H1 (cell line): ENCODE measurements around the gene RHOB. TPM values are rescaled to one million over a fixed set of nuclear protein-coding genes. Genes with fewer than 3 reads are reported as not detected.

Experiments used
- CTCF ChIA-PET: fragments of 300-600 bp; sonication (Branson Sonifier 250); formaldehyde crosslinking; loops from one replicate; lab custom pipeline; 2021; ENCODE audit not compliant: partially characterized antibody; lab: Charles Lee
- POLR2A ChIA-PET: fragments of 300-600 bp; sonication (Branson Sonifier 250); formaldehyde crosslinking; loops from one replicate; lab custom pipeline; 2021; ENCODE audit warnings: inconsistent platforms; ENCODE audit not compliant: partially characterized antibody; lab: Charles Lee
- DNase-seq, 2 experiments: peaks; one replicate each; pipeline versions ENCODE4 v3.0.0 to v3.0.0-alpha.2; 2010 to 2022; ENCODE audit warnings: low spot score in 2 of 2, low read depth in 1 of 2, mixed read lengths in 1 of 2
- FAIRE-seq: peaks from 2 replicates; lab custom pipeline; 2011; peaks lifted over from hg19 to GRCh38; lab: Jason Lieb, UNC
- H2AFZ ChIP-seq: 2 replicates; pipeline ENCODE4 v1.8.1; 2012; ENCODE audit warnings: low read length, inconsistent platforms
- H2AK5ac ChIP-seq: 2 replicates; pipeline ENCODE4 v1.6.1; 2013; ENCODE audit warnings: low read depth, low read length
- H2BK120ac ChIP-seq: replicated peaks from 2 replicates; pipeline ENCODE3; 2013; ENCODE audit warnings: low read depth, low read length, inconsistent platforms
- H2BK12ac ChIP-seq: 2 replicates; pipeline ENCODE4 v1.6.1; 2013; ENCODE audit warnings: low read depth, low read length
- H2BK15ac ChIP-seq: 2 replicates; pipeline ENCODE4 v1.6.1; 2013; ENCODE audit warnings: low read length
- H2BK20ac ChIP-seq: 2 replicates; pipeline ENCODE4 v1.6.1; 2013; ENCODE audit warnings: low read length
- H2BK5ac ChIP-seq: 2 replicates; pipeline ENCODE4 v1.6.1; 2013; ENCODE audit warnings: low read depth, low read length
- H3K14ac ChIP-seq: 2 replicates; pipeline ENCODE4 v1.6.1; 2013; ENCODE audit warnings: inconsistent platforms; ENCODE audit not compliant: insufficient read length
- H3K18ac ChIP-seq: 2 replicates; pipeline ENCODE4 v1.6.1; 2013; ENCODE audit warnings: low read length; ENCODE audit errors: extremely low read depth
- H3K23ac ChIP-seq: 2 replicates; pipeline ENCODE4 v1.6.1; 2013; ENCODE audit warnings: inconsistent platforms; ENCODE audit not compliant: insufficient read length
- H3K23me2 ChIP-seq: 2 replicates; pipeline ENCODE4 v1.6.1; 2013; ENCODE audit warnings: low read depth, low read length
- H3K27ac ChIP-seq: 2 replicates; pipeline ENCODE4 v1.6.1; 2011; ENCODE audit warnings: low read depth, low read length, inconsistent platforms
- H3K27me3 ChIP-seq, 4 experiments: replicated peaks in 1 of 4; 1 replicate in 1 of 4; 2 replicates in 3 of 4; pipeline versions ENCODE4 v1.6.1 to v1.8.1; 2011 to 2013; ENCODE audit warnings: low read length in 3 of 4, mild to moderate bottlenecking in 3 of 4, inconsistent platforms in 2 of 4, mixed read lengths in 2 of 4, moderate library complexity in 1 of 4; ENCODE audit not compliant: control insufficient read depth in 3 of 4, insufficient read depth in 3 of 4; ENCODE audit errors: extremely low read depth in 1 of 4
- H3K36me3 ChIP-seq, 4 experiments: 2 replicates each; pipeline versions ENCODE4 v1.6.1 to v1.8.1; 2011 to 2013; ENCODE audit warnings: mild to moderate bottlenecking in 4 of 4, low read length in 3 of 4, moderate library complexity in 2 of 4, control low read depth in 1 of 4, inconsistent platforms in 1 of 4; ENCODE audit not compliant: insufficient read depth in 4 of 4, control insufficient read depth in 2 of 4
- H3K4ac ChIP-seq: replicated peaks from 2 replicates; pipeline ENCODE3; 2013; ENCODE audit warnings: low read length, low read depth, mixed read lengths, inconsistent platforms; ENCODE audit not compliant: insufficient read length
- H3K4me1 ChIP-seq, 4 experiments: replicated peaks in 1 of 4; 1 replicate in 1 of 4; 2 replicates in 3 of 4; pipeline versions ENCODE4 v1.6.1 to v1.8.1; 2011 to 2013; ENCODE audit warnings: low read length in 3 of 4, inconsistent platforms in 2 of 4, mixed read lengths in 1 of 4; ENCODE audit not compliant: insufficient read depth in 4 of 4, control insufficient read depth in 3 of 4
- H3K4me2 ChIP-seq, 2 experiments: 2 replicates each; pipeline versions ENCODE4 v1.6.1 to v1.8.1; 2011 to 2013; ENCODE audit warnings: low read depth in 2 of 2, low read length in 2 of 2, control low read depth in 1 of 2, inconsistent platforms in 1 of 2, mild to moderate bottlenecking in 1 of 2; ENCODE audit not compliant: insufficient read depth in 1 of 2
- H3K4me3 ChIP-seq, 4 experiments: fragments of 200-600, 300-600 bp in 1 of 4; sonication (generic), shearing (Covaris generic), sonication (Bioruptor Twin) in 1 of 4; 2 replicates each; pipeline versions ENCODE4 v1.5.1 to v1.8.1; 2011 to 2016; ENCODE audit warnings: low read length in 4 of 4, low read depth in 3 of 4, control low read depth in 2 of 4, inconsistent platforms in 2 of 4, mild to moderate bottlenecking in 2 of 4, mixed read lengths in 1 of 4, moderate library complexity in 1 of 4; ENCODE audit not compliant: insufficient read depth in 2 of 4; ENCODE audit errors: extremely low read depth in 1 of 4
- H3K56ac ChIP-seq: replicated peaks from 2 replicates; pipeline ENCODE3; 2013; ENCODE audit warnings: low read depth, mild to moderate bottlenecking, mixed read lengths, low read length, inconsistent platforms; ENCODE audit not compliant: insufficient read length
- H3K79me1 ChIP-seq: 2 replicates; pipeline ENCODE4 v1.6.1; 2013; ENCODE audit warnings: low read depth, low read length, control low read depth
- H3K79me2 ChIP-seq, 2 experiments: 2 replicates each; pipeline versions ENCODE4 v1.6.1 to v1.8.1; 2012 to 2013; ENCODE audit warnings: low read length in 2 of 2, mild to moderate bottlenecking in 2 of 2, inconsistent platforms in 1 of 2; ENCODE audit not compliant: insufficient read depth in 2 of 2, control insufficient read depth in 1 of 2
- H3K9ac ChIP-seq, 4 experiments: replicated peaks in 1 of 4; 1 replicate in 1 of 4; 2 replicates in 3 of 4; pipeline versions ENCODE4 v1.6.1 to v1.8.1; 2011 to 2013; ENCODE audit warnings: low read depth in 3 of 4, low read length in 3 of 4, control low read depth in 2 of 4, mild to moderate bottlenecking in 2 of 4, moderate library complexity in 2 of 4, inconsistent platforms in 1 of 4; ENCODE audit errors: extremely low read depth in 1 of 4
- H3K9me3 ChIP-seq, 2 experiments: 2 replicates each; pipeline versions ENCODE4 v1.6.1 to v1.8.1; 2012 to 2013; ENCODE audit warnings: mild to moderate bottlenecking in 2 of 2, moderate library complexity in 2 of 2, control low read depth in 1 of 2, inconsistent platforms in 1 of 2, low read depth in 1 of 2, low read length in 1 of 2, mixed read lengths in 1 of 2; ENCODE audit not compliant: insufficient read depth in 2 of 2
- H4K20me1 ChIP-seq, 2 experiments: replicated peaks in 1 of 2; 2 replicates each; pipeline versions ENCODE3 to v1.8.1; 2011 to 2013; ENCODE audit warnings: inconsistent platforms in 2 of 2, low read length in 2 of 2, mild to moderate bottlenecking in 1 of 2; ENCODE audit not compliant: insufficient read depth in 2 of 2, control insufficient read depth in 1 of 2
- H4K5ac ChIP-seq: 2 replicates; pipeline ENCODE4 v1.6.1; 2013; ENCODE audit warnings: low read length, low read depth, mixed read lengths, inconsistent platforms; ENCODE audit not compliant: insufficient read length
- H4K8ac ChIP-seq: 2 replicates; pipeline ENCODE4 v1.8.0; 2013; ENCODE audit warnings: mild to moderate bottlenecking, moderate library complexity, low read length, inconsistent platforms; ENCODE audit not compliant: insufficient read depth; ENCODE audit errors: extremely low read depth
- H4K91ac ChIP-seq: replicated peaks from 2 replicates; pipeline ENCODE3; 2013; ENCODE audit warnings: low read length, mixed read lengths, inconsistent platforms; ENCODE audit not compliant: insufficient read length
- BRCA1 ChIP-seq: IDR thresholded peaks from 2 replicates; pipeline ENCODE4 v1.6.1; 2012; ENCODE audit warnings: low read depth, low read length, improper control_type of control experiment
- CHD2 ChIP-seq: IDR thresholded peaks from 2 replicates; pipeline ENCODE4 v1.6.1; 2012; ENCODE audit warnings: low read length, improper control_type of control experiment
- MAFK ChIP-seq: IDR thresholded peaks from 2 replicates; pipeline ENCODE4 v1.6.1; 2012; ENCODE audit warnings: low read depth, mild to moderate bottlenecking, improper control_type of control experiment, low read length
- PHF8 ChIP-seq: fragments of 200-600 bp; sonication (generic); conservative IDR thresholded peaks from 2 replicates; pipeline ENCODE4 v1.7.1; 2012; ENCODE audit warnings: low read depth, mild to moderate bottlenecking, inconsistent platforms, low read length, moderate library complexity
- RBBP5 ChIP-seq: IDR thresholded peaks from 2 replicates; pipeline ENCODE4 v1.7.1; 2012; ENCODE audit warnings: low read depth, mild to moderate bottlenecking, inconsistent platforms, low read length, moderate library complexity, borderline replicate concordance
- TAF1 ChIP-seq: IDR thresholded peaks from 2 replicates; pipeline ENCODE4 v1.6.1; 2011; ENCODE audit warnings: mild to moderate bottlenecking, low read depth, low read length
- TBP ChIP-seq: IDR thresholded peaks from 2 replicates; pipeline ENCODE4 v1.6.1; 2011; ENCODE audit warnings: low read depth, low read length, improper control_type of control experiment
- TEAD4 ChIP-seq: IDR thresholded peaks from 2 replicates; pipeline ENCODE4 v1.6.1; 2012; ENCODE audit warnings: low read depth, low read length, inconsistent platforms, mixed read lengths
- WGBS, 2 experiments: shearing (Covaris generic) in 1 of 2; methylation state at CpG; one replicate each; pipeline versions ENCODE4 v1.1.6 to v1.1.7; 2013 to 2015; ENCODE audit warnings: low lambda C conversion rate in 2 of 2, mixed read lengths in 2 of 2, inconsistent platforms in 1 of 2, low coverage in 1 of 2, missing lambda C conversion rate in 1 of 2; ENCODE audit not compliant: insufficient replicate concordance in 2 of 2, insufficient coverage in 1 of 2, insufficient read length in 1 of 2; ENCODE audit errors: extremely low coverage in 1 of 2, missing lambda C conversion rate in 1 of 2; 5-methylcytosine and 5-hydroxymethylcytosine counted together
- polyA plus RNA-seq, 7 experiments: library from polyadenylated mRNA; depleted of rRNA in 3 of 7; stranded (reverse) in 5 of 7; unstranded in 2 of 7; fragments of >200 nt in 5 of 7; fragments of 200-250 nt in 2 of 7; gene quantifications; 1 replicate in 5 of 7; 2 replicates in 1 of 7; 4 replicates in 1 of 7; pipeline versions ENCODE4 v1.2.1 to v1.2.3, GENCODE V29; 2011 to 2013; ENCODE audit warnings: missing spikeins in 2 of 7, mixed read lengths in 2 of 7
- total RNA-seq: library from RNA; stranded (reverse); fragmentation: NEBNext Ultra II Directional; extraction: Animal tissue kit (Norgen Biotek cat#: 25700); gene quantifications from 2 replicates; pipeline ENCODE4 v1.2.1, GENCODE V29; 2021

The RHOB gene
- total and polyA plus RNA-seq, 2 of the 8 experiments (the other 6 are each of a cell fraction or from before 2014, with no cell fraction given), result 9.3 to 9.5 TPM

DNA sequence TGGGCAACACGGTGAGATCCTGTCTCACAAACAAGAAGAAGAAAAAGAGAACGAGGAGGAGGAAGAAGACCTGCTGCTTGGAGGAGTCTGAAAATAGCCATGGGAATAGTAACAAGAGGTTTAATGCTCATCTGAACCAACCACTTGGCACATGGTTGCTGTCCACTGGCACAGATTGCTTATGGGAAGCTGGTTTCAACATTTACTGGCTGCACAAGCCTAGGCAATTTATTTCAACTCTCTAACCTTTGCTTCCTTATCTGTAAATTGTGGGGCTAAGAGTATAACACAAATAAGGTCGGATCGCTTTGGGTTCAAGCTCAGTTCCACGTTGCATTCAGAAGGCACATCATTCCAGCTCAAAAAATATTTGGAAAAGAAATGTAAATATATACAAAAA, 14.2 kb upstream of the RHOB start:
- Histone ChIP-seq H3K9me3 (no peaks in the 10 kb centered on the region), H2BK15ac (no peak overlapping the region), H3K23ac (no peak overlapping the region), H2BK5ac (no peak overlapping the region), H3K18ac (no peak overlapping the region), H4K91ac (no peak overlapping the region), H4K5ac (no peak overlapping the region), H3K9ac (no peak overlapping the region), H3K23me2 (no peaks in the 10 kb centered on the region; the same call in 1 of the 2 replicates), H4K20me1 (no peaks in the 10 kb centered on the region), H3K79me2 (no peaks in the 10 kb centered on the region), H4K8ac (no peak overlapping the region), H3K36me3 (no peaks in the 10 kb centered on the region), H2AFZ (no peak overlapping the region), H3K27ac (no peak overlapping the region), H3K4me2 (no peak overlapping the region), H2BK12ac (no peak overlapping the region), H3K79me1 (no peaks in the 10 kb centered on the region), H3K14ac (no peak overlapping the region), H3K27me3 (no peaks in the 10 kb centered on the region), H3K56ac (no peak overlapping the region), H2AK5ac (no peak overlapping the region), H2BK120ac (no peak overlapping the region), H3K4me1 (no peaks in the 10 kb centered on the region), H3K4ac (no peak overlapping the region), H2BK20ac (no peak overlapping the region), H3K4me3 (no peak overlapping the region)
- DNase-seq, result no peak
- ChIA-PET POLR2A (interaction anchor here (0.6 to 1.5 kb wide), 4 partner anchors 14 to 218 kb away, joined by 3 read pairs; partner anchors contain the start of genes HS1BP3 and RHOB), CTCF (interaction anchor here (0.6 to 25.0 kb wide), 9 partner anchors 9 to 210 kb away, joined by 3 to 404 read pairs (median 6); no protein-coding TSS in a partner anchor)
- 90% methylated on average over 5 of the region's 5 CpGs; no CpG with 5 or more reads in 1 of the 2 experiments for WGBS, 2 experiments
- FAIRE-seq, result no peak
- no peak for TF ChIP-seq MAFK
- no peak for TF ChIP-seq CHD2
- no peak for TF ChIP-seq BRCA1
- no peak for TF ChIP-seq TBP
- no peak for TF ChIP-seq TAF1
- TF ChIP-seq TEAD4, result no peak
- TF ChIP-seq RBBP5, result no peak
- TF ChIP-seq PHF8, result no peak
